Stimulated activated CD8-positive, alpha-beta memory T cell treated with anti-CD3 and anti-CD28 coated beads, Interleukin-15, amount 100 ng/mL, for 4 hours (primary cell): ENCODE data around the gene OPRL1.

Experiments used
- DNase-seq, 2 donors: peaks; one replicate each; pipeline ENCODE4 v3.0.0-alpha.2; 2020; ENCODE audit warnings: low read depth in 2 of 2

OPRL1 gene

DNA sequence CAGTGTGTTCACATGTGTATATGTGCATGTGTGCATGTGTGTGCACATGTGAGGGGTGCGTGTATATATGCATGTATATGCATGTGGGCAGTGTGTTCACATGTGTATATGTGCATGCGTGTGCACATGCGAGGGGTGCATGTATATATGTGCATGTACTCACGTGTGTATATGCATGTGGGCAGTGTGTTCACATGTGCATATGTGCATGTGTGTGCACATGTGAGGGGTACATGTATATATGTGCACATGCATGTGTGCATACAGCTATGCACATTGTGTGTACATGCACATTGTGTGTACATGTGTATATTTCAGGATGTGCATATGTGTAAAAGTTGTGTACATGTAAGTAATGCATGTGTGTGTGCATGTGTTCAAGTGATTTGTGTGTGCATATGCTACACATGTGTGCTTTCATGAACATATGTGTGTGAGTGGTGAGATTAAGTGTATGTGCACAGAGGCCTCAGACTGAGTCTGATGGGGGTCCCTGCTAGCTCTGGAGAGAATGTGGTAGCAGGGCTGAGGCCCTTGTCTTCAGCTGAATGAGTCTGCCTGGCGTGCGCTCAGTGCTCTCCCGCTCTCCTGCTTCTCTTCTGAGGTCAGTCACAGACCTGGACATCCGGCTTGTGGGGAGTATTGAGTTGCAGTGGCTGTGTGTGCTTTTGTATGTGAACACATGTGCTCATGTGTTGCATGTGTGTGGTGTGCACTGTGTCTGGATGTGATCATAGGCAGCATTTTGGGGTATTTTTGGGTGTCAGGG is 64.4 kb downstream of the OPRL1 start:
- no peak for DNase-seq

- DNase-seq = no peak
Observed at GRCh38 chr20:64145458-64146300, 65.8 kb downstream of the OPRL1 start.

DNA sequence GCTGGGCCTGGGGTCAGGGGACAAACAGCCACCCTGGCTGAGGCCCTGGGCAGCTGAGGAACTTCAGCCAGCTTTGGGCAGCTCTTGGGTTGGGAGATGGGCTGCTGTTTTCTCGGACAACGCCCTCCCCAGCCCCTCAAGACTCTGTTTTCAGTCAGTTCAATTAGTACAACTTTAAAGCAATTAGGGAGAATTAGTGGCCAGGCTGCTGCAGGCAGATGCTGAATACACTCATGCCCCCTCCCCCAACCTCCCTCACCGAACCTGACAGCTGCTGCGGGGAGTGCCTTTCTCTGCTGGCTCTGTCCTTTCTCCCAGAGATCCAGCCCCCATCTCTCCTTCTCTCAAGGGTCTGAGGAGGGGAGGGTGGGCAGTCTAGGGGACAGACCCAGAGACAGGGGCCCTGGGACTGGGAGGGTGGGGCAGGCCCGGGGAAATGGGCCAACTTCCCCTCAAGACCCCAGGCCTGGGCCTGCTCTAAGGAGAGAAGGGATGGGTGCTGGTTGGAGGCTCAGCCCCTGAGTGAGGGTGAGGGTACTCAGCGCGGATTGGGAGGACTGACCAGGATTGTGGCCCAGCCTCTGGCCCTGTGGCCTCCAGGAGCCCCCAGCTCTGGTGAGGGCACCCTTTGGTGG is 66.5 kb downstream of the OPRL1 start:
- DNase-seq = no peak

GRCh38 chr20:64146936-64147477 is 67.1 kb downstream of the OPRL1 start:
- no peak for DNase-seq

- DNase-seq = no peak
Observed at GRCh38 chr20:64148581-64148980, 68.7 kb downstream of the OPRL1 start.

DNA sequence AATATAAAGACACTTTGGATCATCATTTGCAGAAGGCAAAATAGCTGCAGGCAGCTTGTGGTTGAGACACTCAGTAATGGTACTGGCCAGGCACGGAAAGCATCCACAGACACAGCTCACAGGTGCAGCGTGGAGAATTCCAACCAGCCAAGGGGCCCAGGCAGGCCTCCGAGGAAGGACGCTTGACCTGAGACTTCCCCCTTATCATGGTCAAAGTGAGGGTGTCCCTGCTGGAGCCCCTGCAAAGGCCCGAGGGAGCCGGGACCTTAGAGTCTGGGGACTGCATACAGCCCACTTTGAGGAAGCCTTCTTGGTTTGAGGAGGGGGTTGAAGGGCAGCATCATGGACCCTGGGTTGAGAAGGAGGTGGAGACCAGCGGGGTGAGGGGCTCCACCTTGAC is 69.3 kb downstream of the OPRL1 start:
- DNase-seq = no peak

- DNase-seq = no peak
Observed at GRCh38 chr20:64149809-64150560, 70.1 kb downstream of the OPRL1 start.
